K562 (cell line): Measurements from ENCODE around the gene TWSG1. TPM values are rescaled to one million over a fixed set of nuclear protein-coding genes. Genes with fewer than 3 reads are reported as not detected.

ENCODE experiments used
- ATAC-seq: fragments of 200-7000 bp; cut with Tn5 transposase; 3 replicates; pipeline ENCODE4 v1.9.1; 2020; ENCODE audit warnings: moderate library complexity
- BruUV-seq: library from RNA; stranded (reverse); fragments of 400-500 nt; replicated peaks from 2 replicates; lab custom pipeline; 2021; lab: Mats Ljungman, UMichigan
- CTCF ChIA-PET: fragments of 300-600 bp; formaldehyde crosslinking; extraction: SDS; loops from one replicate; lab custom pipeline; 2021; ENCODE audit warnings: low intra/inter-chr PET ratio; lab: Yijun Ruan, JAX
- POLR2A ChIA-PET: fragments of 300-600, 350-650 bp; sonication (Branson Sonifier 250); formaldehyde crosslinking; extraction: SDS; loops from one replicate; lab custom pipeline; 2021; ENCODE audit warnings: antibody characterized with exemption, inconsistent platforms; lab: Yijun Ruan, JAX
- DNase-seq, 4 experiments: peaks; one replicate each; pipeline versions ENCODE4 v3.0.0 to v3.0.0-alpha.2; 2011 to 2018; ENCODE audit warnings: low spot score in 3 of 4, mixed read lengths in 3 of 4; ENCODE audit errors: extremely low read depth in 1 of 4
- FAIRE-seq: peaks from 2 replicates; lab custom pipeline; 2011; peaks lifted over from hg19 to GRCh38; lab: Jason Lieb, UNC
- H2AFZ ChIP-seq: 2 replicates; pipeline ENCODE4 v1.6.0; 2011; ENCODE audit warnings: low read depth, low read length, control low read depth, inconsistent platforms
- H3K27ac ChIP-seq: fragments of 200-600 bp; 3 replicates; pipeline ENCODE4 v1.8.0; 2011; ENCODE audit warnings: low read depth, mild to moderate bottlenecking, control low read depth, inconsistent platforms, low read length, moderate library complexity, mixed read lengths; ENCODE audit errors: extremely low read depth
- H3K27me3 ChIP-seq, 2 experiments: fragments of 300-600 bp in 1 of 2; 2 replicates in 1 of 2; 3 replicates in 1 of 2; pipeline versions ENCODE4 v1.6.0 to v1.8.0; 2011; ENCODE audit warnings: inconsistent platforms in 2 of 2, low read length in 2 of 2, mild to moderate bottlenecking in 1 of 2, mixed read lengths in 1 of 2, moderate library complexity in 1 of 2; ENCODE audit not compliant: control insufficient read depth in 2 of 2, insufficient read depth in 2 of 2
- H3K36me3 ChIP-seq: fragments of 300-600 bp; 3 replicates; pipeline ENCODE4 v1.8.0; 2011; ENCODE audit warnings: mild to moderate bottlenecking, low read length, inconsistent platforms; ENCODE audit not compliant: control insufficient read depth, insufficient read depth
- H3K4me1 ChIP-seq, 2 experiments: fragments of 200-600 bp in 1 of 2; replicated peaks in 1 of 2; 2 replicates in 1 of 2; 3 replicates in 1 of 2; pipeline versions ENCODE4 v1.5.1 to v1.8.0; 2011; ENCODE audit warnings: inconsistent platforms in 2 of 2, low read length in 2 of 2, mild to moderate bottlenecking in 1 of 2, mixed read lengths in 1 of 2, moderate library complexity in 1 of 2; ENCODE audit not compliant: control insufficient read depth in 2 of 2, insufficient read depth in 2 of 2
- H3K4me2 ChIP-seq: 2 replicates; pipeline ENCODE4 v1.6.1; 2011; ENCODE audit warnings: low read length, control low read depth, inconsistent platforms, mixed read lengths; ENCODE audit not compliant: insufficient read depth
- H3K4me3 ChIP-seq: fragments of 200-600 bp; sonication (generic), shearing (Covaris generic); 2 replicates; pipeline ENCODE4 v1.5.1; 2016; ENCODE audit warnings: control low read depth, inconsistent platforms
- H3K79me2 ChIP-seq: fragments of 200-600 bp; 3 replicates; pipeline ENCODE4 v1.8.0; 2011; ENCODE audit warnings: low read length, inconsistent platforms; ENCODE audit not compliant: control insufficient read depth, insufficient read depth
- H3K9ac ChIP-seq, 2 experiments: 2 replicates each; pipeline versions ENCODE4 v1.6.0 to v1.6.1; 2011; ENCODE audit warnings: low read depth in 2 of 2, low read length in 2 of 2, control low read depth in 1 of 2, inconsistent platforms in 1 of 2, mild to moderate bottlenecking in 1 of 2, mixed read lengths in 1 of 2; ENCODE audit not compliant: insufficient read depth in 1 of 2
- H3K9me1 ChIP-seq: one replicate; pipeline ENCODE4 v1.6.0; 2011; ENCODE audit warnings: inconsistent platforms, mild to moderate bottlenecking, low read length, moderate library complexity; ENCODE audit not compliant: control insufficient read depth, insufficient read depth
- H3K9me3 ChIP-seq: replicated peaks from 2 replicates; pipeline ENCODE4 v1.5.1; 2011; ENCODE audit warnings: low read depth, low read length, inconsistent platforms; ENCODE audit not compliant: control insufficient read depth, insufficient read depth
- H4K20me1 ChIP-seq: replicated peaks from 2 replicates; pipeline ENCODE4 v1.6.1; 2011; ENCODE audit warnings: low read length, inconsistent platforms, mixed read lengths; ENCODE audit not compliant: control insufficient read depth, insufficient read depth
- ASH1L ChIP-seq: fragments of 450-650 bp; IDR thresholded peaks from 2 replicates; pipeline ENCODE4 v1.6.1; 2018; ENCODE audit warnings: borderline replicate concordance, mild to moderate bottlenecking, low read depth; ENCODE audit not compliant: partially characterized antibody
- C11orf30 ChIP-seq: fragments of 450-650 bp; IDR thresholded peaks from 2 replicates; pipeline ENCODE4 v1.6.1; 2016; ENCODE audit warnings: low read depth, mild to moderate bottlenecking
- CBFA2T2 ChIP-seq: fragments of 450-650 bp; conservative IDR thresholded peaks from 2 replicates; pipeline ENCODE4 v1.6.1; 2017; ENCODE audit warnings: mild to moderate bottlenecking
- CTCF ChIP-seq, 3 experiments: IDR thresholded peaks in 2 of 3; conservative IDR thresholded peaks in 1 of 3; 2 replicates each; pipeline ENCODE4 v1.5.1; 2011 to 2012; ENCODE audit warnings: low read length in 3 of 3, mild to moderate bottlenecking in 3 of 3, control low read depth in 2 of 3, improper control_type of control experiment in 1 of 3, inconsistent platforms in 1 of 3, low read depth in 1 of 3, mixed read lengths in 1 of 3, moderate library complexity in 1 of 3; ENCODE audit not compliant: insufficient read depth in 2 of 3
- E2F6 ChIP-seq, 2 experiments: IDR thresholded peaks; 2 replicates each; pipeline ENCODE4 v1.6.1; 2011; ENCODE audit warnings: borderline replicate concordance in 1 of 2, control low read depth in 1 of 2, low read depth in 1 of 2, low read length in 1 of 2, mild to moderate bottlenecking in 1 of 2, mixed read lengths in 1 of 2, moderate library complexity in 1 of 2; ENCODE audit not compliant: insufficient read depth in 1 of 2, insufficient read length in 1 of 2, poor library complexity in 1 of 2, severe bottlenecking in 1 of 2; ENCODE audit errors: extremely low read depth in 1 of 2
- EWSR1 ChIP-seq: fragments of 450-650 bp; IDR thresholded peaks from 2 replicates; pipeline ENCODE4 v1.6.1; 2018; ENCODE audit warnings: borderline replicate concordance, mild to moderate bottlenecking, low read depth, moderate library complexity; ENCODE audit not compliant: partially characterized antibody
- IRF2 ChIP-seq: sonication (generic); formaldehyde crosslinking; IDR thresholded peaks from 2 replicates; pipeline ENCODE4 v1.8.1; 2022; ENCODE audit warnings: mild to moderate bottlenecking, missing genetic modification reagents
- MAFF ChIP-seq: IDR thresholded peaks from 2 replicates; pipeline ENCODE4 v1.6.1; 2012; ENCODE audit warnings: low read length, improper control_type of control experiment
- MAFG ChIP-seq: fragments of 450-650 bp; conservative IDR thresholded peaks from 2 replicates; pipeline ENCODE4 v1.6.1; 2016; ENCODE audit warnings: missing genetic modification characterization, missing compliant biosample characterization
- MAFK ChIP-seq: IDR thresholded peaks from 2 replicates; pipeline ENCODE4 v1.6.1; 2011; ENCODE audit warnings: low read length, improper control_type of control experiment
- NFRKB ChIP-seq: fragments of 450-650 bp; IDR thresholded peaks from 2 replicates; pipeline ENCODE4 v1.6.1; 2016; ENCODE audit warnings: low read depth
- STAT5A ChIP-seq: IDR thresholded peaks from 2 replicates; pipeline ENCODE4 v1.6.1; 2012; ENCODE audit warnings: low read length, inconsistent platforms, borderline replicate concordance
- TRIM24 ChIP-seq, 2 experiments: fragments of 450-650 bp; IDR thresholded peaks; 2 replicates each; pipeline ENCODE4 v1.6.1; 2016
- ZBTB17 ChIP-seq: fragments of 450-650 bp; formaldehyde crosslinking; IDR thresholded peaks from 2 replicates; pipeline ENCODE4 v1.4.0; 2020; ENCODE audit warnings: mild to moderate bottlenecking
- ZC3H8 ChIP-seq: fragments of 450-650 bp; IDR thresholded peaks from 2 replicates; pipeline ENCODE4 v1.6.1; 2017
- ZFP1 ChIP-seq: fragments of 450-650 bp; formaldehyde crosslinking; IDR thresholded peaks from 2 replicates; pipeline ENCODE4 v1.4.0; 2020; ENCODE audit warnings: mild to moderate bottlenecking, mixed read lengths
- ZNF165 ChIP-seq: fragments of 250-450 bp; sonication (Bioruptor Pico); IDR thresholded peaks from 2 replicates; pipeline ENCODE4 v1.4.0; 2020; ENCODE audit warnings: borderline replicate concordance
- ZNF316 ChIP-seq: fragments of 450-650 bp; IDR thresholded peaks from 2 replicates; pipeline ENCODE4 v1.6.1; 2016
- in situ Hi-C: fragments of 300-500 bp; cut with MboI; formaldehyde crosslinking; loops from 4 replicates; pipeline ENCODE4 v1.15.0; 2018; ENCODE audit warnings: inconsistent platforms, mixed read lengths
- intact Hi-C: fragments of 100-400 bp; cut with micrococcal nuclease; formaldehyde crosslinking; loops from 2 replicates; pipeline ENCODE4 v1.14.2; 2022
- polyA plus RNA-seq, 8 experiments: library from polyadenylated mRNA; depleted of rRNA in 4 of 8; stranded (reverse) in 5 of 8; unstranded in 3 of 8; fragments of >200 nt; fragmentation: Nextera tagmentation in 2 of 8; fragmentation: Illumina TruSeq in 1 of 8; extraction: Ambion mirVana in 2 of 8; extraction: Trizol in 1 of 8; gene quantifications; 2 replicates each; pipeline versions ENCODE4 v1.2.1 to v1.2.3, GENCODE V29; 2011 to 2014; ENCODE audit warnings: inconsistent platforms in 1 of 8, missing spikeins in 1 of 8
- total RNA-seq, 7 experiments: library from RNA; depleted of rRNA in 6 of 7; stranded (reverse); fragments of >200 nt in 6 of 7; fragmentation: Illumina TruSeq in 2 of 7; extraction: Trizol in 2 of 7; gene quantifications; 2 replicates each; pipeline versions ENCODE4 v1.2.1 to v1.2.3, GENCODE V29; 2011 to 2021; ENCODE audit warnings: low replicate concordance in 1 of 7

TWSG1 gene
- total and polyA plus RNA-seq, 9 of the 15 experiments (the other 6 are each of a cell fraction or from before 2014, with no cell fraction given), result 10.4 to 37.2 (median 25.1) TPM

- H3K4me2 ChIP-seq, result no peak overlapping the region
- H2AFZ ChIP-seq, result no peak overlapping the region
- no peaks in the 10 kb centered on the region for H3K9me3 ChIP-seq
- POLR2A ChIA-PET, result interaction anchor here (1.0 kb wide), 1 partner anchor 10 kb away, joined by 5 read pairs; no protein-coding TSS in a partner anchor
- H3K36me3 ChIP-seq, result no peaks in the 10 kb centered on the region
- FAIRE-seq (no peak), DNase-seq (no peak), ATAC-seq (no peak)
- CTCF ChIA-PET, result no interaction called here
- H3K9ac ChIP-seq, result no peak overlapping the region
- no peak overlapping the region for H3K27ac ChIP-seq
- TF ChIP-seq ZFP1 (CRISPR knock-in tag), result no peak
- peak; percentile 95 for TF ChIP-seq C11orf30
- peak; percentile 99 for TF ChIP-seq MAFF
- TF ChIP-seq MAFK, result peak; percentile 99
- TF ChIP-seq MAFG, result peak; percentile 95
- TF ChIP-seq CBFA2T2, result no peak
- no peak for TF ChIP-seq ASH1L
- TF ChIP-seq ZNF316, result peak; percentile 98
- in situ Hi-C loops (no loop called here), intact Hi-C loops (no loop called here)
- no peaks in the 10 kb centered on the region for H3K4me1 ChIP-seq
- no peaks in the 10 kb centered on the region for H3K79me2 ChIP-seq
- no peak overlapping the region for H3K4me3 ChIP-seq
- H3K9me1 ChIP-seq, result no peaks in the 10 kb centered on the region
- no peaks in the 10 kb centered on the region for H4K20me1 ChIP-seq
- no peaks in the 10 kb centered on the region for H3K27me3 ChIP-seq
- BruUV-seq, result no TSS peak
Observed at GRCh38 chr18:9289698-9290097, 44.9 kb upstream of the TWSG1 start.

- CTCF ChIA-PET, result no interaction called here
- in situ Hi-C loops, result no loop called here
- Histone ChIP-seq H3K4me3 (no peak overlapping the region), H3K4me1 (no peaks in the 10 kb centered on the region), H3K79me2 (no peaks in the 10 kb centered on the region), H3K4me2 (no peak overlapping the region), H3K9ac (no peak overlapping the region), H3K36me3 (no peaks in the 10 kb centered on the region), H3K9me1 (no peaks in the 10 kb centered on the region), H3K27ac (no peak overlapping the region), H4K20me1 (no peaks in the 10 kb centered on the region), H3K9me3 (no peaks in the 10 kb centered on the region), H3K27me3 (no peaks in the 10 kb centered on the region), H2AFZ (no peak overlapping the region)
- no peak for FAIRE-seq
- intact Hi-C loops, result no loop called here
- DNase-seq, result no peak
- ATAC-seq, result no peak
- BruUV-seq, result no TSS peak
- POLR2A ChIA-PET, result interaction anchor here (1.0 kb wide), 1 partner anchor 10 kb away, joined by 5 read pairs; no protein-coding TSS in a partner anchor
- TF ChIP-seq STAT5A, result no peak
- no peak for TF ChIP-seq ZNF165
- TF ChIP-seq ZBTB17 (CRISPR knock-in tag), result no peak
- TF ChIP-seq NFRKB, result no peak
- TF ChIP-seq TRIM24 (IDR thresholded peaks at IDR 0.05), result no peak
- TF ChIP-seq CTCF (IDR thresholded peaks at IDR 0.05 in 2 of 3, conservative IDR thresholded peaks at IDR 0.05 in 1 of 3; ENCODE audit: insufficient read depth in 2 of 3, low read depth in 1 of 3, low read length in 3 of 3), result no peak
- no peak for TF ChIP-seq ZC3H8
- TF ChIP-seq EWSR1, result no peak
- TF ChIP-seq IRF2 (CRISPR knock-in tag), result no peak
- no peak for TF ChIP-seq E2F6 (IDR thresholded peaks at IDR 0.05; ENCODE audit: borderline replicate concordance in 1 of 2, extremely low read depth in 1 of 2, insufficient read depth in 1 of 2, insufficient read length in 1 of 2, low read depth in 1 of 2, low read length in 1 of 2, poor library complexity in 1 of 2, severe bottlenecking in 1 of 2)
Observed at GRCh38 chr18:9290156-9290555, 44.4 kb upstream of the TWSG1 start.
